Small intestine (tissue), 7 donors: ENCODE measurements around the gene MXRA7. TPM values are rescaled to one million over a fixed set of nuclear protein-coding genes. Genes with fewer than 3 reads are reported as not detected.

Experiments
- DNase-seq, 2 donors: peaks; one replicate each; pipeline versions ENCODE4 v3.0.0 to v3.0.0-alpha.2; 2013
- FAIRE-seq: peaks from 2 replicates; lab custom pipeline; 2012; peaks lifted over from hg19 to GRCh38; lab: Jason Lieb, UNC
- H3K27ac ChIP-seq, 3 donors: one replicate each; pipeline ENCODE4 v1.5.1; 2013; ENCODE audit warnings: low read length in 2 of 3, mild to moderate bottlenecking in 2 of 3, control low read depth in 1 of 3, inconsistent platforms in 1 of 3, low read depth in 1 of 3, moderate library complexity in 1 of 3
- H3K27me3 ChIP-seq, 3 donors: one replicate each; pipeline ENCODE4 v1.6.1; 2013; ENCODE audit warnings: low read length in 3 of 3, inconsistent platforms in 1 of 3; ENCODE audit not compliant: control insufficient read depth in 3 of 3, insufficient read depth in 3 of 3
- H3K36me3 ChIP-seq, 3 donors: one replicate each; pipeline ENCODE4 v1.6.1; 2013; ENCODE audit warnings: low read length in 3 of 3, inconsistent platforms in 1 of 3, low read depth in 1 of 3, mild to moderate bottlenecking in 1 of 3, moderate library complexity in 1 of 3; ENCODE audit not compliant: control insufficient read depth in 3 of 3, insufficient read depth in 2 of 3
- H3K4me1 ChIP-seq, 3 donors: one replicate each; pipeline ENCODE4 v1.6.1; 2013; ENCODE audit warnings: low read length in 2 of 3, inconsistent platforms in 1 of 3, low read depth in 1 of 3, mild to moderate bottlenecking in 1 of 3, moderate library complexity in 1 of 3; ENCODE audit not compliant: control insufficient read depth in 3 of 3, insufficient read depth in 2 of 3
- H3K4me3 ChIP-seq, 3 donors: one replicate each; pipeline ENCODE4 v1.5.1; 2013; ENCODE audit warnings: low read length in 3 of 3, control low read depth in 1 of 3, inconsistent platforms in 1 of 3, low read depth in 1 of 3, mild to moderate bottlenecking in 1 of 3, moderate library complexity in 1 of 3
- H3K9me3 ChIP-seq, 2 donors: one replicate each; pipeline ENCODE4 v1.6.1; 2013; ENCODE audit warnings: low read depth in 1 of 2, low read length in 1 of 2; ENCODE audit not compliant: control insufficient read depth in 2 of 2, insufficient read depth in 1 of 2
- WGBS, 3 donors: extraction: QIAGEN DNeasy Blood & Tissue Kit; methylation state at CpG; one replicate each; pipeline ENCODE4 v1.1.7; 2013; 5-methylcytosine and 5-hydroxymethylcytosine counted together
- polyA plus RNA-seq, 4 donors: library from polyadenylated mRNA; stranded (reverse) in 3 of 4; unstranded in 1 of 4; fragments of 200-250 nt in 3 of 4; fragments of 120-200 nt in 1 of 4; gene quantifications; one replicate each; pipeline versions ENCODE4 v1.2.1 to v1.2.3, GENCODE V29; 2013
- donor health status: healthy with polysubstance abuse.
- donor health status: control.
- donor health status: control.
- donor health status: Bipolar disorder and iron deficiency.
- donor health status: healthy.

The MXRA7 gene
- polyA plus RNA-seq, 4 donors, result 3.1 to 40.1 (median 23.8) TPM

DNA sequence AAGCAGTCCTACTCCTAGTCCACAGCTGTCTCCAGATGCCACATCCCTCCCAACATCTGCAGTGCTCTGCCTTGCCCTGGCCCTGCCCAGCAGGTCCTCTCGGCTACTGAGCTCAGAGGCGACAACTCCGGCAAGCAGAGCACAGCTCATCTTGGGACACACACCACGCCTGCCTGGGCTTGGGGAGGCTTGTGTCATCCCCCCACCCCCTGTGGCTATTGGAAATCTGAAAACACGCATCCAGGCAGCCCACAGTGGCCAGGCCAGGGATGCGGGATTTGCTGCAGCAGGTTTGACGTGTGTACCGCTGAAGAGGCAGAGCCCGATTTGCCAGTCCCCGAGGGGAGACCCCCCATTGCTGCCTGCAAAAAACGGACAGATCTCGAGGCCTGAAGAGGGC is 25.4 kb downstream of the MXRA7 start:
- Histone ChIP-seq H3K27ac (no peak overlapping the region), H3K4me3 (no peak overlapping the region), H3K36me3 (peaks cover 0 to 37% (median 0%) of the 10 kb centered on the region in 3 donors), H3K9me3 (no peaks in the 10 kb centered on the region), H3K27me3 (no peaks in the 10 kb centered on the region), H3K4me1 (peaks cover 0 to 22% (median 0%) of the 10 kb centered on the region in 3 donors)
- FAIRE-seq (no peak), DNase-seq (no peak)
- WGBS, 3 donors, result 81 to 92% (median 87%) methylated on average over 12 of the region's 12 CpGs

DNA sequence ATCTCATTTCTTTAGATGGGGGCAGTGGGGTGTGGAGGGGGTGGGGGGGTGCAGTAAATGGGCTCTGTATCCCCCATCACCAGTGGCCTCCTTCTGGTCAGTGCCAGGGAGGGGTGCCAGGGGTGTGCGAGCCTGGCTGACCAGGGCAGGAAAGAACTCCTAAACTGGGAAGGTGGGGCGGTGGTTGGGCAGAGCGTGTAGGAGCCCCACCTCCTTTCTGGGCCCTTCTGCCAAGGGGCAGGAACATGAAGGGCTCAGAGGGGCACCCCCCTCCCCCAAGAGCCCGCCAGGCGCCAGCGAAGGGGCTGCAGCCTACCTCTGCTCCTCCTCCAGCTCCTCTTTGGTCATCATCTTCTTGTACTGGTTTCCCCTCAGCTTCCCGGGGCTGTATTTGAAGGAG is 26.0 kb downstream of the MXRA7 start:
- Histone ChIP-seq H3K4me1 (peaks cover 0 to 22% (median 0%) of the 10 kb centered on the region in 3 donors), H3K36me3 (peaks cover 0 to 37% (median 0%) of the 10 kb centered on the region in 3 donors), H3K27ac (no peak overlapping the region), H3K9me3 (no peaks in the 10 kb centered on the region), H3K4me3 (no peak overlapping the region), H3K27me3 (no peaks in the 10 kb centered on the region)
- WGBS, 3 donors, result 84 to 94% (median 87%) methylated on average over 7 of the region's 7 CpGs
- FAIRE-seq (no peak), DNase-seq (no peak)

GRCh38 chr17:76683921-76684745 is 26.6 kb downstream of the MXRA7 start:
- Histone ChIP-seq H3K9me3 (no peaks in the 10 kb centered on the region), H3K4me1 (peaks cover 0 to 22% (median 0%) of the 10 kb centered on the region in 3 donors), H3K36me3 (peaks cover 0 to 37% (median 0%) of the 10 kb centered on the region in 3 donors), H3K27ac (no peak overlapping the region), H3K4me3 (no peak overlapping the region), H3K27me3 (no peaks in the 10 kb centered on the region)
- no peak for FAIRE-seq
- 78 to 84% (median 84%) methylated on average over 25 of the region's 25 CpGs for WGBS, 3 donors
- DNase-seq, result no peak

DNA sequence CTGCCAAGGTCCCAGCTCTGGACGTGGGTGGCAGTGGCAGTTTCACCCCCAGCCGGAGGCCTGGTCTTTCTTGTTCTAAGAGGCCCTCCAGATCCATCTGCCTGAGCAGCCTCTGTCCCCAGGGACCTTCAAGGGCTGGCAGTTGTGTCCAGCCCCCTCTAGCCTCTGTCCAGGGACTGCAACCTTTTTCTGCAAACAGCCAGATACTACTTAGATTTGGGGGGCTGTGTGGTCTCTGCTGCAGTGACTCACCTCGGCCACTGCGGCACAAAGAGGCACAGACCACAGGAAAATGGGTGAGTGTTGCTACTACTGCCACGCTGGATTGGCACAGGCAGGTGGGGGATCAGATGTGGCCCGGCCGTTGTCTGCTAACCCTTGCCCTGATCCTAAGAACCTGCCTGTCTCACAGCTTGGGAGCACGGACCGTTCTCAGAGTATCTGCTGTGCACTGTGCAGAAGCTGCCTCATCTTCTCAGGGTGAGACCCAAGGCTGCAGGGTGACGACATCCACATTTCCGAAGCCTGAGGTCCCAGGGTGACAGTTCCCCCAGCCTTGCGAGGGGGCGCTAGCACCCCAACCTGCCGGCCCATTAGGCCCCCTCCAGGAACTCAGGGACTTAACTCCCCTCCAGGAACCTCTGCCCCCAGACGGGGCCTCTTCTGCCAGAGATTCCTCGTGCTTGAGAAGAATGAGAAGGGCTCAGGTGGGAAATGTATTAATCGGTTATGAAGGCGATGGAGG is 27.6 kb downstream of the MXRA7 start:
- DNase-seq (no peak), FAIRE-seq (no peak)
- H3K4me1 ChIP-seq, result peaks cover 0 to 14% (median 0%) of the 10 kb centered on the region in 3 donors
- 74 to 82% (median 80%) methylated on average over 18 of the region's 18 CpGs for WGBS, 3 donors
- no peaks in the 10 kb centered on the region for H3K27me3 ChIP-seq
- no peak overlapping the region for H3K4me3 ChIP-seq
- H3K9me3 ChIP-seq, result no peaks in the 10 kb centered on the region
- peaks cover 0 to 40% (median 0%) of the 10 kb centered on the region in 3 donors for H3K36me3 ChIP-seq
- H3K27ac ChIP-seq, result no peak overlapping the region

DNA sequence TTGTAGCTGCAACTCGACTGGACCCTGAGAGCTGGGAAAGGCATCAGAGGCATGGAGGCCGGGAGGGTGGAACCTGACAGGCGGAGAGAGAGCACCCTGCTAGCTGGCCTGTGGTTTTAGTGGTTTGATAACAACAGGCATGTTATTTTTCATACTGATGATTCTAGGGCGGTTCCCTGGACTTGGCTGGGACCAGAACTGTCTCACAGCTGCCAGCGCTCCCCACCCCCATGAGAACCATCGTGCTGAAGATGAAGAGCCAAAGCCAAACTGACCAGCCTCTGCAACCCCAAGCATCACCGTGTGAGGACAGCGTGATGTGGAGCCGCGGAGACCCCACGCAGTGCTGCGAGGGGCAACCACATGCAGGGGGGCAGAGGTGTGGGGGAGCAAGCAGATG is 28.5 kb downstream of the MXRA7 start:
- H3K27me3 ChIP-seq, result no peaks in the 10 kb centered on the region
- H3K9me3 ChIP-seq, result no peaks in the 10 kb centered on the region
- H3K4me1 ChIP-seq, result peaks cover 0 to 9% (median 0%) of the 10 kb centered on the region in 3 donors
- DNase-seq, result no peak
- FAIRE-seq, result no peak
- 74 to 89% (median 86%) methylated on average over 12 of the region's 12 CpGs for WGBS, 3 donors
- no peak overlapping the region for H3K4me3 ChIP-seq
- H3K27ac ChIP-seq, result no peak overlapping the region
- H3K36me3 ChIP-seq, result peaks cover 0 to 45% (median 0%) of the 10 kb centered on the region in 3 donors

GRCh38 chr17:76681222-76682137 is 29.3 kb downstream of the MXRA7 start:
- Histone ChIP-seq H3K4me1 (peaks cover 0 to 5% (median 0%) of the 10 kb centered on the region in 3 donors), H3K9me3 (no peaks in the 10 kb centered on the region), H3K36me3 (peaks cover 0 to 45% (median 0%) of the 10 kb centered on the region in 3 donors), H3K27me3 (no peaks in the 10 kb centered on the region), H3K4me3 (no peak overlapping the region), H3K27ac (peak overlapping the region in 1 of 3 donors; percentile 13)
- WGBS, 3 donors, result 58 to 66% (median 59%) methylated on average over 16 of the region's 16 CpGs
- DNase-seq (peak; percentile 76 to 83), FAIRE-seq (no peak)

DNA sequence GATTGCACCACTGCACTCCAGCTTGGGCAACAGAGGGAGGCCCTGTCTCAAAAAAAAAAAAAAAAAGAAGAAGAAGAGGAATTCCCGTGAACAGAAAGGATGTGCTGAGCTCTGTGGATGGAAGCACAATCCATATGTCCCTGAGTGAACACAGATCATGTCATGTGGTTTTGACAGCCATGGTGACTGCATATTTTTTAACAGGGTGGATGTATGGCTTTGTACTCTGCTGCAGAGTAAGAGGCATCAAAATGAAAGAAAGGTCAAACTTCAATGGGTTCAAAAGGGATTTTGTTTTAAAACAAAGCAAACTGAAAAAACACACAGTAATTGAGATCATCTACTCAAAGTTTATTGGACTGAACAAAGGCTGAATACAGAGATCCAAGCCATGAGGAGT is 31.5 kb downstream of the MXRA7 start:
- H3K9me3 ChIP-seq, result no peaks in the 10 kb centered on the region
- H3K27ac ChIP-seq, result no peak overlapping the region
- FAIRE-seq (no peak), DNase-seq (no peak)
- H3K4me3 ChIP-seq, result no peak overlapping the region
- H3K36me3 ChIP-seq, result peaks cover 0 to 35% (median 0%) of the 10 kb centered on the region in 3 donors
- H3K4me1 ChIP-seq, result peaks cover 0 to 2% (median 0%) of the 10 kb centered on the region in 3 donors
- WGBS, 3 donors, result 72 to 85% (median 75%) methylated on average over 1 of the region's 1 CpG
- no peaks in the 10 kb centered on the region for H3K27me3 ChIP-seq
